Tibial nerve (tissue), 4 donors: ENCODE results near the gene PTCH1. TPM values are rescaled to one million over a fixed set of nuclear protein-coding genes. Genes with fewer than 3 reads are reported as not detected.

Experiments used
- DNase-seq, 2 donors: peaks; one replicate each; pipeline ENCODE4 v3.0.0-alpha.2; 2019; ENCODE audit warnings: low spot score in 2 of 2
- H3K27ac ChIP-seq, 4 donors: fragments of 200-600 bp; sonication (generic) in 3 of 4; one replicate each; pipeline ENCODE4 v1.5.1; 2017 to 2019; ENCODE audit warnings: mild to moderate bottlenecking in 1 of 4
- H3K27me3 ChIP-seq, 2 donors: fragments of 200-600 bp; sonication (generic) in 1 of 2; one replicate each; pipeline versions ENCODE4 v1.5.1 to v1.6.0; 2017 to 2019
- H3K36me3 ChIP-seq, 3 donors: fragments of 200-600 bp; sonication (generic); one replicate each; pipeline ENCODE4 v1.5.1; 2018 to 2019
- H3K4me1 ChIP-seq, 4 donors: fragments of 200-600 bp; sonication (generic) in 3 of 4; one replicate each; pipeline ENCODE4 v1.5.1; 2017 to 2019
- H3K4me3 ChIP-seq, 4 donors: fragments of 200-600 bp; sonication (generic) in 3 of 4; one replicate each; pipeline ENCODE4 v1.5.1; 2017 to 2019; ENCODE audit warnings: mild to moderate bottlenecking in 1 of 4, moderate library complexity in 1 of 4
- H3K9me3 ChIP-seq, 4 donors: fragments of 200-600 bp; sonication (generic) in 3 of 4; one replicate each; pipeline ENCODE4 v1.5.1; 2017 to 2019
- CTCF ChIP-seq, 5 experiments: fragments of 200-600 bp in 3 of 5; fragments of 450-650 bp in 2 of 5; sonication (generic) in 3 of 5; IDR thresholded peaks; one replicate each; pipeline ENCODE4 v1.5.1; 2016 to 2019; ENCODE audit warnings: antibody characterized with exemption in 5 of 5, mild to moderate bottlenecking in 3 of 5, moderate library complexity in 2 of 5
- EP300 ChIP-seq, 2 donors: sonication (generic); formaldehyde crosslinking; IDR thresholded peaks; one replicate each; pipeline ENCODE4 v1.6.1; 2017; ENCODE audit warnings: antibody characterized with exemption in 2 of 2, mild to moderate bottlenecking in 1 of 2
- POLR2A ChIP-seq, 2 donors: fragments of 450-650 bp; IDR thresholded peaks; one replicate each; pipeline ENCODE4 v1.6.1; 2017; ENCODE audit warnings: antibody characterized with exemption in 2 of 2, mild to moderate bottlenecking in 2 of 2, moderate library complexity in 2 of 2
- WGBS, 2 donors: methylation state at CpG; one replicate each; pipeline ENCODE4 v1.1.5; 2018; 5-methylcytosine and 5-hydroxymethylcytosine counted together
- total RNA-seq, 4 donors: library from RNA; depleted of rRNA; stranded (reverse); fragments of >200 nt; gene quantifications; one replicate each; pipeline ENCODE4 v1.1.0, GENCODE V29; 2016

The PTCH1 gene
- total RNA-seq, 4 donors from 2014 or later, result 39.0 to 173 (median 86.6) TPM

GRCh38 chr9:95494416-95495371 is 22.1 kb downstream of the PTCH1 start:
- 60 to 76% methylated on average over 29 of the region's 29 CpGs for WGBS, 2 donors
- H3K36me3 ChIP-seq, result peaks cover 0 to 6% (median 0%) of the 10 kb centered on the region in 3 donors
- peak overlapping the region in 3 of 4 donors; percentile 20 to 67 (median 36) for H3K27ac ChIP-seq
- no peaks in the 10 kb centered on the region for H3K9me3 ChIP-seq
- DNase-seq, result no peak
- peak overlapping the region in 1 of 4 donors; percentile 6 for H3K4me3 ChIP-seq
- peaks cover 0 to 91% (median 26%) of the 10 kb centered on the region in 4 donors for H3K4me1 ChIP-seq
- no peaks in the 10 kb centered on the region for H3K27me3 ChIP-seq
- no peak for TF ChIP-seq CTCF (IDR thresholded peaks at IDR 0.05)
- peak in 1 of 2 donors; percentile 39 for TF ChIP-seq EP300 (IDR thresholded peaks at IDR 0.05)
- TF ChIP-seq POLR2A (IDR thresholded peaks at IDR 0.05), result no peak

- peaks cover 0 to 6% (median 0%) of the 10 kb centered on the region in 3 donors for H3K36me3 ChIP-seq
- 80 to 84% methylated on average over 25 to 26 of the region's 26 CpGs for WGBS, 2 donors
- peak overlapping the region in 3 of 4 donors; percentile 20 to 46 (median 36) for H3K27ac ChIP-seq
- peaks cover 0 to 88% (median 26%) of the 10 kb centered on the region in 4 donors for H3K4me1 ChIP-seq
- no peak for DNase-seq
- H3K9me3 ChIP-seq, result no peaks in the 10 kb centered on the region
- H3K4me3 ChIP-seq, result no peak overlapping the region
- no peaks in the 10 kb centered on the region for H3K27me3 ChIP-seq
- TF ChIP-seq EP300 (IDR thresholded peaks at IDR 0.05), result no peak
- no peak for TF ChIP-seq POLR2A (IDR thresholded peaks at IDR 0.05)
- no peak for TF ChIP-seq CTCF (IDR thresholded peaks at IDR 0.05)
Measured at GRCh38 chr9:95494022-95494415, 22.8 kb downstream of the PTCH1 start.

GRCh38 chr9:95493402-95493801 is 23.4 kb downstream of the PTCH1 start:
- Histone ChIP-seq H3K27ac (no peak overlapping the region), H3K4me3 (no peak overlapping the region), H3K4me1 (peaks cover 0 to 87% (median 25%) of the 10 kb centered on the region in 4 donors), H3K9me3 (no peaks in the 10 kb centered on the region), H3K27me3 (no peaks in the 10 kb centered on the region), H3K36me3 (peaks cover 0 to 6% (median 0%) of the 10 kb centered on the region in 3 donors)
- no peak for TF ChIP-seq EP300 (IDR thresholded peaks at IDR 0.05)
- TF ChIP-seq POLR2A (IDR thresholded peaks at IDR 0.05), result no peak
- TF ChIP-seq CTCF (IDR thresholded peaks at IDR 0.05), result no peak
- WGBS, 2 donors, result 51 to 62% methylated on average over 5 of the region's 5 CpGs
- DNase-seq, result no peak

GRCh38 chr9:95491543-95492320 is 25.0 kb downstream of the PTCH1 start:
- TF ChIP-seq EP300 (IDR thresholded peaks at IDR 0.05), result no peak
- TF ChIP-seq POLR2A (IDR thresholded peaks at IDR 0.05), result no peak
- TF ChIP-seq CTCF (IDR thresholded peaks at IDR 0.05), result no peak
- WGBS, 2 donors, result 52 to 59% methylated on average over 7 to 8 of the region's 8 CpGs
- H3K4me1 ChIP-seq, result peaks cover 0 to 85% (median 21%) of the 10 kb centered on the region in 4 donors
- H3K36me3 ChIP-seq, result peaks cover 0 to 6% (median 0%) of the 10 kb centered on the region in 3 donors
- H3K27ac ChIP-seq, result no peak overlapping the region
- no peak overlapping the region for H3K4me3 ChIP-seq
- no peaks in the 10 kb centered on the region for H3K9me3 ChIP-seq
- no peak for DNase-seq
- no peaks in the 10 kb centered on the region for H3K27me3 ChIP-seq
